Stomach (tissue), 9 donors: ENCODE data around the gene MICAL2. TPM values are rescaled to one million over a fixed set of nuclear protein-coding genes. Genes with fewer than 3 reads are reported as not detected.
A peak's percentile ranks its signal among the peaks of the same experiment; 100 is the strongest.

Source experiments
- DNase-seq, 2 donors: peaks; one replicate each; pipeline versions ENCODE4 v3.0.0 to v3.0.0-alpha.2; 2013 to 2019
- H3K27ac ChIP-seq, 5 donors: fragments of 200-600 bp in 4 of 5; sonication (generic) in 4 of 5; one replicate each; pipeline ENCODE4 v1.5.1; 2013 to 2019; ENCODE audit warnings: mild to moderate bottlenecking in 1 of 5, moderate library complexity in 1 of 5
- H3K27me3 ChIP-seq, 3 donors: fragments of 200-600 bp; sonication (generic); one replicate each; pipeline ENCODE4 v1.5.1; 2017 to 2019; ENCODE audit warnings: mixed run types in 1 of 3
- H3K36me3 ChIP-seq, 4 donors: fragments of 200-600 bp; sonication (generic); 1 replicate in 3 of 4; 2 replicates in 1 of 4; pipeline ENCODE4 v1.5.1; 2016 to 2019
- H3K4me1 ChIP-seq, 4 donors: fragments of 200-600 bp; sonication (generic); one replicate each; pipeline ENCODE4 v1.5.1; 2016 to 2019
- H3K4me3 ChIP-seq, 4 donors: fragments of 200-600 bp; sonication (generic) in 3 of 4; one replicate each; pipeline ENCODE4 v1.5.1; 2016 to 2019; ENCODE audit warnings: mild to moderate bottlenecking in 1 of 4
- H3K9me3 ChIP-seq, 4 donors: fragments of 200-600 bp; sonication (generic); one replicate each; pipeline ENCODE4 v1.5.1; 2016 to 2019
- EP300 ChIP-seq: sonication (generic); formaldehyde crosslinking; IDR thresholded peaks from one replicate; pipeline ENCODE4 v1.6.1; 2017; ENCODE audit warnings: antibody characterized with exemption
- POLR2A ChIP-seq, 4 donors: fragments of 450-650 bp; IDR thresholded peaks; one replicate each; pipeline ENCODE4 v1.6.1; 2016; ENCODE audit warnings: antibody characterized with exemption in 4 of 4, control low read depth in 2 of 4, mild to moderate bottlenecking in 1 of 4, moderate library complexity in 1 of 4
- POLR2AphosphoS5 ChIP-seq, 3 donors: sonication (generic); formaldehyde crosslinking; IDR thresholded peaks; one replicate each; pipeline ENCODE4 v1.6.1; 2016; ENCODE audit warnings: antibody characterized with exemption in 3 of 3
- WGBS, 5 donors: extraction: QIAGEN DNeasy Blood & Tissue Kit in 3 of 5; methylation state at CpG; one replicate each; pipeline versions ENCODE4 v1.1.5 to v1.1.7; 2013 to 2018; 5-methylcytosine and 5-hydroxymethylcytosine counted together
- intact Hi-C: fragments of 100-400 bp; cut with DNase I; formaldehyde crosslinking; loops from one replicate; pipeline ENCODE4 v1.15.1; 2023; ENCODE audit warnings: low total_unique reads
- polyA plus RNA-seq, 3 donors: library from polyadenylated mRNA; stranded (reverse); fragments of 200-250 nt; gene quantifications; one replicate each; pipeline ENCODE4 v1.2.3, GENCODE V29; 2013
- total RNA-seq, 5 donors: library from RNA; depleted of rRNA; stranded (reverse); fragments of >200 nt; gene quantifications; one replicate each; pipeline versions ENCODE4 v1.1.0 to v1.2.3, GENCODE V29; 2014 to 2016
- TF ChIP-seq, protein P1 (sequence below), 7 experiments: fragments of 450-650 bp in 4 of 7; fragments of 200-600 bp in 3 of 7; sonication (generic) in 3 of 7; IDR thresholded peaks; one replicate each; pipeline ENCODE4 v1.5.1; 2016 to 2019; ENCODE audit warnings: antibody characterized with exemption in 7 of 7, control low read depth in 2 of 7, mild to moderate bottlenecking in 1 of 7
- donor health status: healthy with polysubstance abuse.
- donor health status: Bipolar disorder and iron deficiency.
- donor health status: healthy.

MICAL2 gene
- total and polyA plus RNA-seq, 8 donors = 11.2 to 165 (median 83.3) TPM

DNA sequence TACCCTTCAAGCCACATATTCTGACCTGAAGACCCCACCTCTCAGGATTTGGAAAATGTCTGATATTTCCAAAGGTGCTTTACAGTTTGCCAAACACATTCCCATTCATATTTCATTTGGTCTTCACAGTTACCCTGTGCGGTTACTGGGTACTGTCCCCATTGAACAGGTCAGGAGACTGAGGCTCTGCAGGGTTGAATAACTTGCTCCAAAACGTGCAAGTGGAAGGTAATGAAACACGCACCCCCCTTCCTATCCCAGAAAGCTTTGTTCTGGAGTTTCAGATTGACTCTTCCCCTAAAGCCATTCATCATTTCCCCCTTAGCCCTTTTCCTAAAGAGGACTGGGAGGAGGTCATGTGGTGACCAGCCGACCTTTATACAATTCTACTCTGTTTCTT, 18.8 kb downstream of the MICAL2 start:
- 71 to 90% (median 82%) methylated on average over 4 of the region's 4 CpGs for WGBS, 5 donors
- Histone ChIP-seq H3K4me3 (no peak overlapping the region), H3K4me1 (peaks cover 26 to 93% (median 53%) of the 10 kb centered on the region in 4 donors), H3K27me3 (no peaks in the 10 kb centered on the region), H3K27ac (no peak overlapping the region), H3K36me3 (no peaks in the 10 kb centered on the region), H3K9me3 (no peaks in the 10 kb centered on the region)
- TF ChIP-seq POLR2AphosphoS5 (IDR thresholded peaks at IDR 0.05) (no peak), EP300 (no peak), POLR2A (IDR thresholded peaks at IDR 0.05) (no peak)
- TF ChIP-seq, protein P1, sequence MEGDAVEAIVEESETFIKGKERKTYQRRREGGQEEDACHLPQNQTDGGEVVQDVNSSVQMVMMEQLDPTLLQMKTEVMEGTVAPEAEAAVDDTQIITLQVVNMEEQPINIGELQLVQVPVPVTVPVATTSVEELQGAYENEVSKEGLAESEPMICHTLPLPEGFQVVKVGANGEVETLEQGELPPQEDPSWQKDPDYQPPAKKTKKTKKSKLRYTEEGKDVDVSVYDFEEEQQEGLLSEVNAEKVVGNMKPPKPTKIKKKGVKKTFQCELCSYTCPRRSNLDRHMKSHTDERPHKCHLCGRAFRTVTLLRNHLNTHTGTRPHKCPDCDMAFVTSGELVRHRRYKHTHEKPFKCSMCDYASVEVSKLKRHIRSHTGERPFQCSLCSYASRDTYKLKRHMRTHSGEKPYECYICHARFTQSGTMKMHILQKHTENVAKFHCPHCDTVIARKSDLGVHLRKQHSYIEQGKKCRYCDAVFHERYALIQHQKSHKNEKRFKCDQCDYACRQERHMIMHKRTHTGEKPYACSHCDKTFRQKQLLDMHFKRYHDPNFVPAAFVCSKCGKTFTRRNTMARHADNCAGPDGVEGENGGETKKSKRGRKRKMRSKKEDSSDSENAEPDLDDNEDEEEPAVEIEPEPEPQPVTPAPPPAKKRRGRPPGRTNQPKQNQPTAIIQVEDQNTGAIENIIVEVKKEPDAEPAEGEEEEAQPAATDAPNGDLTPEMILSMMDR (IDR thresholded peaks at IDR 0.05) = no peak
- no peak for DNase-seq
- intact Hi-C loops = no loop called here

DNA sequence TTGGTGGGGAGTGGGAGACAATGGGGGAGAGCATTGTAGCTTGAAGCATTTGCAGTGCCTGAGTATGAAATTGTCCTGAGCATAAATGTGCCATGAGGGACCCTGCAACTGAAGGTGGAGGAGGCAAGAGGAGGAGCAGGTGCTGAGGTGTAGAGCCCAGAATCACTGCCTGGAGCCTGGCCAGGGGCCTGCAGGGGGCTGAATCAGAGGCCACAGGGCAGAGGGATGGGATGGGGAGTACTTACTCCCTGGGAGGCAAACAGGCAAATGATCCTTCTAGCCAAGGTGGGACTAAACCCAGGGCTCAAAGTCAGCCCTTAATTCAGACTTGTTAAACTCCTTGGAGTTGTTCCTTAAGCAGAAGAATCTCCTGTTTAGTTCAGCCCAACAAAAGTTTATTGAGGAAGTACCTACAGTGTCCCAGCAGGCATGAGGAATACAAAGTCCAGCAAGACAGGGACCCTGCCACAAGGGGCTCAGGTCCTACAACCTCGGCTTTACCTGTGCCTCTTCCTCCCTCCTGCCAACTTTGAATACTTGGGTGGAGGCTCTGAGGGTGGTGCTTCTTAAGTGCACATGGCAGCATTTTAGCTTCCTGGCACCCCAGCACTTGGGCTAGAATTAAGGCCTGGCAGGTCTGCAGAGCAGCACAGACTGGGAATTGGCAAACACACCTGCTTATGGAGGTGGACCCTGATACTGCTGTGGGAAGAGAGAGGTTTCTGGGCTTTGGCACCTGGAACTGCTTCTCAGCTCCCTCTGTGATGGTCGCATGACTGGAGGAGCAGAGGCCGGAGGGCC, 20.0 kb downstream of the MICAL2 start:
- peaks cover 15 to 93% (median 43%) of the 10 kb centered on the region in 4 donors for H3K4me1 ChIP-seq
- no peaks in the 10 kb centered on the region for H3K9me3 ChIP-seq
- H3K36me3 ChIP-seq = no peaks in the 10 kb centered on the region
- 83 to 91% (median 87%) methylated on average over 3 of the region's 3 CpGs for WGBS, 5 donors
- no peak for DNase-seq
- H3K27ac ChIP-seq = no peak overlapping the region
- intact Hi-C loops = no loop called here
- no peaks in the 10 kb centered on the region for H3K27me3 ChIP-seq
- H3K4me3 ChIP-seq = no peak overlapping the region
- TF ChIP-seq EP300 (no peak), POLR2AphosphoS5 (IDR thresholded peaks at IDR 0.05) (no peak), POLR2A (IDR thresholded peaks at IDR 0.05) (no peak)
- TF ChIP-seq, protein P1 (IDR thresholded peaks at IDR 0.05) = no peak

GRCh38 chr11:12131943-12132789, 21.8 kb downstream of the MICAL2 start:
- TF ChIP-seq POLR2AphosphoS5 (IDR thresholded peaks at IDR 0.05) = no peak
- no peak for TF ChIP-seq POLR2A (IDR thresholded peaks at IDR 0.05)
- TF ChIP-seq EP300 = no peak
- TF ChIP-seq, protein P1 (IDR thresholded peaks at IDR 0.05) = no peak
- Histone ChIP-seq H3K4me1 (peaks cover 22 to 93% (median 40%) of the 10 kb centered on the region in 4 donors), H3K36me3 (no peaks in the 10 kb centered on the region), H3K27me3 (no peaks in the 10 kb centered on the region), H3K9me3 (no peaks in the 10 kb centered on the region), H3K27ac (peak overlapping the region in 1 of 5 donors; percentile 2), H3K4me3 (no peak overlapping the region)
- intact Hi-C loops = no loop called here
- 81 to 90% (median 87%) methylated on average over 7 of the region's 7 CpGs for WGBS, 5 donors
- DNase-seq = no peak

DNA sequence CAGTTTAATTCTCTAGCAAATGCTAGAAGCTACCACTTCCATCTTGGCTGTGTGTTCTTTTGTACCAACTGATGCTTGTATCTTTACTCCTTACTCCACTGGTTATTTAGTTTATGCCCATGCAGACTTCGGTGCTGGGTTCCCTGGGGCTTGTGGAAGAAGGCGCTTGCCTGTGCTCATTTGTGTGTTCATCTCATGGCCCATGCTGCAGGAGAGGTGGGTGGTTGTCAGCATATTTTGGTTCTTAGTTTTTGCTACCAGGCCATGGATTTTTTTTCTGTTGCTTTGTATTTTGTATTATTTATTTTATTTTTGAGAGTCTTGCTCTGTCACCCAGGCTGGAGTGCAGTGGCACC, 22.4 kb downstream of the MICAL2 start:
- DNase-seq = no peak
- no peaks in the 10 kb centered on the region for H3K36me3 ChIP-seq
- no peak overlapping the region for H3K27ac ChIP-seq
- TF ChIP-seq, protein P1 (IDR thresholded peaks at IDR 0.05) = no peak
- TF ChIP-seq POLR2A (IDR thresholded peaks at IDR 0.05) (no peak), POLR2AphosphoS5 (IDR thresholded peaks at IDR 0.05) (no peak)
- H3K27me3 ChIP-seq = no peaks in the 10 kb centered on the region
- H3K4me3 ChIP-seq = no peak overlapping the region
- peaks cover 25 to 93% (median 39%) of the 10 kb centered on the region in 4 donors for H3K4me1 ChIP-seq
- no peaks in the 10 kb centered on the region for H3K9me3 ChIP-seq
- WGBS, 5 donors = 89 to 98% (median 94%) methylated on average over 2 of the region's 2 CpGs
- intact Hi-C loops = no loop called here
